Pons (tissue), 1 donor: ENCODE results near the gene C17orf107.

ENCODE experiments used
- DNase-seq: peaks from one replicate; pipeline ENCODE4 v3.0.0-alpha.2; 2016; ENCODE audit warnings: low spot score

C17orf107 gene

DNA sequence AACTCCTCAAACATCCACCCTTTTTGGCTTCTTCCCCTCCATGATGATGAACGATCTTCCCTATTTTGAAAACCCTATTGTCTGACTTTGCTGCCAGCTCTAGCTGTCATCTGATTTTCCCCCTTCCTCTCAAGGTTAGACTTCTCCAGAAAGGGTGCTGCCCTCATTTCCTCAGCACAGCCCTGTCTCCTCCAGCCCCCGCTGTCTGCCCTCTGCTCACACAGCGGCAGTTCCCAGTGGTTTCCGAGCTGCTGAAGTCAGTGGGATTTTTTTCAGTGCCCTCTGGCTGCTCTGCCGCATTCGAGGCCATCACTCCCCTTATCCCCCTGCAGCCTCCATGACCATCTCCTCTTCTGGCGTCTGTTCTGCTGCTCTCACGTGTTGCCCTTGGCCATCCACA lies 26.6 kb upstream of the C17orf107 start:
- DNase-seq: peak; percentile 87

DNA sequence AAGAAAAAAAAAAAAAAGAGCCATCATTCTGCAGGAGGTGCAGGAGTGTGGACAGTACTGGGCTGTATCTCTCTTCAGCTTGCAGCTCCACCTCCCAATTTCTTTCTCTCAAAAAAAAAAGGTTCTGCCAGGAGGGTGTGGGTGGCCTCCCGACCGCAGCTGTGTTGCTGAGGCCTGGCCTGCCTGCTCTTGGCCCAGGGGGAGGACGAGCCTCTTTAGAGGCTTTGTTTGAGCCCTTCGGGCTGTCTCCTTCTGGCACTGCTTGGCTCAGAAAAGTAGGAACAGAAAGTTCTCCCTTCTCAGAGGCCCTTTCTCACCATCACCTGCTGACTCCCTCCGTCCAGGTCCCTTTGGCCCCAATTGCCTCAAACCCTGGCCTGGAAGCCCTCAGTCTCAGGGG lies 22.2 kb upstream of the C17orf107 start:
- DNase-seq: peak; percentile 87

DNA sequence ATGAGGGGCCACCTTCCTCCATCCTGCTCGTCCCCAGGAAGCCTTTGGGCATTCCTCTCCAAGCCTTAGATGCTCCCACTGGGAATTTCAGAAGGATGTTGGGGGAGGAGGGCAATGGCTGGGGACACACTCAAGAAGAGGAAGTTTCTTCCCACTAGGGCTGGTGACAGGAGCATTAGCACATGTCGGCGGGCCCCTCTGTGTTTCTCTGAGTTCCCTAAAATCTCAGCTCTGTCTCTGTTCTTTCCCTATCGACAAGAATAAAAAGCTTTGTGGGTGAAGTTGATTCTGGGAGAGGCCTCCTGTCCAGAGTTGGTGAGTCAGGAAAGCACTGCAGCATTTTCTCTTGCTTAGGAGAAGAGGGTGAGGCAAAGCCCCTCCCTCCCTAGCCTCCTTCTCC lies 19.7 kb upstream of the C17orf107 start:
- no peak for DNase-seq

DNA sequence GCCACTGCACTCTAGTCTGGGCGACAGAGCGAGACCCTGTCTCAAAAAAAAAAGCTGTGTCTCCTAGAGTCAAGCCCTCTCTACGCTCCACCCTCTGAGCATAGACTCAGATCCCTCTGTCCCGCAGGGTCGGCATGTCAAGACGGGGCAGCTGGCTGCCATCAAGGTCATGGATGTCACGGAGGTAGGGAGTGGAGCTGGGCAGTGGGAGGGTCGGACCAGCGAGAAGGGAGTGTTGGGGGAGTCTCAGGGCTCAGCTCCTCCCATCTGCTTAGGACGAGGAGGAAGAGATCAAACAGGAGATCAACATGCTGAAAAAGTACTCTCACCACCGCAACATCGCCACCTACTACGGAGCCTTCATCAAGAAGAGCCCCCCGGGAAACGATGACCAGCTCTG lies 18.5 kb upstream of the C17orf107 start:
- no peak for DNase-seq

DNA sequence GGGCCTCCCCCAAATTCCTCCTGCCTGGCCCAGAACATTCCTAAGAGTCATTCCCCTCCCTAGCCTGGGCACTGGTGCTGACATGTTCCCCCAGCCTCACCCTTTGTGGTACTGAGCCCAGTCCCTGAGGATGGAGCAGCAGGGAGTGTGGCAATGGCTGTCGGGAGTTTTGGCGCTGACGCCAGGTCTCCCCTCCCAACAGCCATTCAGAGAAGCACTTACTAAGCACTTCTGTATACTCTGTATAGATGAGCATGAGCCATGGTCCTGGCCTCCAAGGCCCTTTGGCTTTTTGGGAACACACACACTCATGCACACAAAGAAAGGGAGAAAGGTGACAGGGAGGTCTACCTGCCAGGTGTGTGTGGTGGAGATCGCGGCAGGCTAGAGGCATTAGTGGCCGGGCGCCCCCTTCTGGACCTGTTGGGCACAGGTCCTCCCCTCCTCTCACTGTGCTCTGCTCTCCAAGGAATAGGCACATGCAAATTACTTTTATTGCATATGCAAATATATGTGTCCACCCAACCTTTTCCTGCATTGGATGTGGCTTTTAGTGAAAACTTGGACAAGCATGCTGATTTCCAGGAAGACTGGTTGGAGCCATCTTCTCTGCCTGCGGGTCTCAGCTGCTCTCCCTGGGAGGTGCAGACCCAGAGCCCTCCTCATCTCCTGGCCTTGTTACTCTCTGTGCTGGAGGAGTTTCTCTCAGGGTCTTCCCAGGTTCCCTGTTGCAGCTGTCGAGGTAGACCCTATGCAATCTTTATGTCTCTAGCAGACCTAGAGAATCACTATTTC lies 17.4 kb upstream of the C17orf107 start:
- DNase-seq: peak; percentile 76

DNA sequence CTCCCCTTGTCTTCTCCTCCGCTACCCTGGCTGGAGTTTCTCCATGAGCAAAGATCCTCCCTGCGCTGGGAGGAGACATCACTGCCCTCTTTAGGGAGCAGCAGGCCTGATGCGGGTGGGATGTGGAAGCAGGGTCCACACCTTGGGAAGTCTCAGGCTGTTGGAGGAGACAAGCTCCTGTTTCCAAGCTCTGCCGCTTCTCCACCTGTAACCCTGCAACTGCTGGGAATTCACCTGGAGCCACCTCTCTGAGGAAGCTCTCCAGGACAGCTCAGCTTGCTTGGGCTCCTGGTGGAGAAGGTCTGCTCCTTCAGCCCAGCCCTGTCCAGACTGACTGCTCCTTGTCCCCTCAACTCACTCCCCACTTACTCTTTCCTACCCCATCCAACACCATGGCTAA lies 14.8 kb upstream of the C17orf107 start:
- DNase-seq: no peak

DNA sequence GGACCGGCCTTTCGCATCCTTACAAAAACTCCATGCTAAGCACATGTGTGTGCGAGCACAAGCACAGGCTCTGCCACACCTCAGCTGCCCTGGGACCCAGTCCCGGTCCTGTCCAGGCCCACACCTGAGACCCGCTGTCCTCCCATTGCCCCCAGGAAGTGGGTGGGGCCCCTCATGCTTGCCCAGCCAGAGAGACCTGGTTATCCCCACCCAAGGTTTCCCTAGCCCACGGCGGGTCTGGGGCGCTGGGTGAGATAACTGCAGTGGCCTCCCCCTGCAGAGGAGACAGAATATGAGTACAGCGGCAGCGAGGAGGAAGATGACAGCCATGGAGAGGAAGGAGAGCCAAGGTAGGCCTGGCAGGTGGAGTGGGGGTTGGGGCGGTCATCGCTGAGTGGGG lies 12.5 kb upstream of the C17orf107 start:
- DNase-seq: no peak

DNA sequence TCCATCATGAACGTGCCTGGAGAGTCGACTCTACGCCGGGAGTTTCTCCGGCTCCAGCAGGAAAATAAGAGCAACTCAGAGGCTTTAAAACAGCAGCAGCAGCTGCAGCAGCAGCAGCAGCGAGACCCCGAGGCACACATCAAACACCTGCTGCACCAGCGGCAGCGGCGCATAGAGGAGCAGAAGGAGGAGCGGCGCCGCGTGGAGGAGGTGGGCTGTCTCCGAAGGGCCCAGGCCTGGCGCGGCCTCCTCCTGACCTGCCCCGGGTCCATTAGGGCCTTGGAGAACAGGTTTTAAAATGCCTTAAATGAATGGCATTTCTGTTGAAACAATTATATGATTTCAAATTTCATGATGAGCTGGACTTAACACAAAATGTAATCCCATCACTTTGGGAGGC lies 11.8 kb upstream of the C17orf107 start:
- no peak for DNase-seq

DNA sequence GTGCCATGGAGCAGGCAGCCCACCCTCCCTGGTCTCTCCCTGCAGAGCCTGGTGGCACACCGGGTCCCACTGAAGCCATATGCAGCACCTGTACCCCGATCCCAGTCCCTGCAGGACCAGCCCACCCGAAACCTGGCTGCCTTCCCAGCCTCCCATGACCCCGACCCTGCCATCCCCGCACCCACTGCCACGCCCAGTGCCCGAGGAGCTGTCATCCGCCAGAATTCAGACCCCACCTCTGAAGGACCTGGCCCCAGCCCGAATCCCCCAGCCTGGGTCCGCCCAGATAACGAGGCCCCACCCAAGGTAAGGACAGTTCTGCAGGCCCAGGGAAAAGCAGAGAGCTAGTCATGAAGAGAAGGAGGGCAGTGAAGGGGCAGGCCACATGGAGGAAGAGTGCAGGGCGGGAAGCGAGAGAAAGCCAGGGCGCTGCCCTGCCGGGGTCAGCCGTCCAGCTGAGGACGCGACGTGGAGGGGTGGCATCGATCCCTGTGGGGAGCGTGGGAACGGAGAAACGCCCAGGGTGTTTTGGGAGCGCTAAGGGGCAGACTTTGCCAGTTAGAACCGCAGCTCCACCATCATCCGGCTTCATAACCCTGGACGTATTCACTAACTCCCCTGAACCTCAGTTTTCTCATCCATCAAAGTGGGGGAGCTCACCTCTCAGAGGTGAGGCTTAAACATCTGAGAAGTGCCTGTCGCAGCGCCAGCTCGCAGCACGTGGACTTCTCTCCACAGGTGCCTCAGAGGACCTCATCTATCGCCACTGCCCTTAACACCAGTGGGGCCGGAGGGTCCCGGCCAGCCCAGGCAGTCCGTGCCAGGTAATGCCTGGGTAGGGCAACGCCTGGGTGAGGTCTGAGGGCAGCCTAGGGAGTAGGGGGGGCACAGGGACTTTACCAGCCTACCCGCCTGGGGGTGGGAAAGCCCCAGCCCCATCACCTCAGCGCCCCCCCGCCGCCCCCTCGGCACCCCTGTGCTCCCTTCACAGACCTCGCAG lies 7.6 kb upstream of the C17orf107 start:
- no peak for DNase-seq

DNA sequence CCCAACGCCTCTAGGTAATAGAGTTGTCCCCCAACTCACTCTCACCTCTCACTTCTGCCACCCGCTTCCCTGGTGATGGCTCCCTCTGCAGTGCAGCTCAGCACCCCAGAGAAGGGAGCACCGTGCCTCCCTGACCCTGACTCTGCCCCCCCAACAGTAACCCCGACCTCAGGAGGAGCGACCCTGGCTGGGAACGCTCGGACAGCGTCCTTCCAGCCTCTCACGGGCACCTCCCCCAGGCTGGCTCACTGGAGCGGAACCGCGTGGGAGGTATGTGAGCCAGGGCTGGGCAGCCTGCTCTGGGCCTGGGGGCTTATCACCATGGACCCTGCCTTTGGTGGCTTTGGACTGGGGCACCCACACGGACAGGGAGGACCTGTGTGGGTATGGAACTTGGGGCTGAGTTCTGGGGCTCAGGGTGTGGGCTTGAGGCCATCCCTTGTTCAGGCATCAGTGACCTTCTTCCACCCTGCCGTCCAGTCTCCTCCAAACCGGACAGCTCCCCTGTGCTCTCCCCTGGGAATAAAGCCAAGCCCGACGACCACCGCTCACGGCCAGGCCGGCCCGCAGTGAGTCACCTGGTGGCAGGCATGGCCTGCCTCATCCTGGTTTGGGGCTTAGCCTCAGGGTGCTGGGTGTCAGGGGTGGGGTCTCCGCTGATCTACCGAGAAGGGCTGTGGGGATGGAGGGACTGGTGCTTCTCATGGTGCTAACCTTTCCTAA lies 6.7 kb upstream of the C17orf107 start:
- DNase-seq: no peak

DNA sequence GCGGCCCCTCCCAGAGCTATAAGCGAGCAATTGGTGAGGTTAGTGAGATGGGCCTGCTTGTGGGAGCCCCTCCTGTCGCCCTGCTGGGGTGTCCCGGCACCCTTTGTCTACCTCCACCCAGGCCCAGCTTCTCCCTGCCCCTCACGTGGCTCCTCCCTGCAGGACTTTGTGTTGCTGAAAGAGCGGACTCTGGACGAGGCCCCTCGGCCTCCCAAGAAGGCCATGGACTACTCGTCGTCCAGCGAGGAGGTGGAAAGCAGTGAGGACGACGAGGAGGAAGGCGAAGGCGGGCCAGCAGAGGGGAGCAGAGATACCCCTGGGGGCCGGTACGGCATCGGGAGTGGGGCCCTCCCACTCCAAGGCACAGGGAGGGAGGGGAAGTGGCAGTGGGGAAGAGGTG lies 6.1 kb upstream of the C17orf107 start:
- DNase-seq: no peak

DNA sequence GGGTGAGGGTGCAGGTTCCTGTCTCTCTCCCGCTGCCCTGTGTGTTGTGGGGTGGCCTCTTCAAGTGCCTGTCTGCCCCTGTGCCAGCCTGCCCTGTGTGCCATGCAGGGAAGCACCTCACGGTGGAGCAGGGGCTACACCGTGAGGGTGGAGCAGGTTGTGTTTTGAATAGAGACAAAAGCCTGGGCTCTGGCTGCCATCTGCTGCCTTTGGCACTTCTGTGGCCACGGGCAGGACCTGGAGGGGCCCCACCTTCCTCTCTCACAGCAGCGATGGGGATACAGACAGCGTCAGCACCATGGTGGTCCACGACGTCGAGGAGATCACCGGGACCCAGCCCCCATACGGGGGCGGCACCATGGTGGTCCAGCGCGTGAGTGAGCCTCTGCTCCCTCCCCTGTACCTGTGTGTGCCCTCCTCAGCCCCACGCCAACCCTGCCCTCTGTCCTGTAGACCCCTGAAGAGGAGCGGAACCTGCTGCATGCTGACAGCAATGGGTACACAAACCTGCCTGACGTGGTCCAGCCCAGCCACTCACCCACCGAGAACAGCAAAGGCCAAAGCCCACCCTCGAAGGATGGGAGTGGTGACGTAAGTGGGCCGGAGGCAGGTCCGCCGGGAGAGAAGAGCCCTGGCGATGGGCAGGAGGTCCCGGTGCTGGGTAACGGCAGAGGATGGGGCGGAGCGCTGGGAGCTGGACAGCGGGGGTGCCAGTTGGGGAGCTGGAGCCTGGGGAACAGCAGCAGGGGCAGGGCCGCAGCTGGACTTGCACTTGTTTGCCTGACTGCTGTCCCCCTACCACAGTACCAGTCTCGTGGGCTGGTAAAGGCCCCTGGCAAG lies 5.4 kb upstream of the C17orf107 start:
- no peak for DNase-seq

DNA sequence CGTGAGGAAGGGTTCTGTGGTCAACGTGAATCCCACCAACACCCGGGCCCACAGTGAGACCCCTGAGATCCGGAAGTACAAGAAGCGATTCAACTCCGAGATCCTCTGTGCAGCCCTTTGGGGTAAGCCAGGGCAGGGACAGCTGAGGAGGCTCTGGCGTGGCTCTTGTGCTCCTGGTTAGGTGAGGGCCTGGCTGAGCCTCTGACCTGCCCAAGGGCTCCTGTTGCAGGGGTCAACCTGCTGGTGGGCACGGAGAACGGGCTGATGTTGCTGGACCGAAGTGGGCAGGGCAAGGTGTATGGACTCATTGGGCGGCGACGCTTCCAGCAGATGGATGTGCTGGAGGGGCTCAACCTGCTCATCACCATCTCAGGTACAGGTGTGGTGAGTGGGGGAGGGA lies 4.2 kb upstream of the C17orf107 start:
- DNase-seq: no peak

DNA sequence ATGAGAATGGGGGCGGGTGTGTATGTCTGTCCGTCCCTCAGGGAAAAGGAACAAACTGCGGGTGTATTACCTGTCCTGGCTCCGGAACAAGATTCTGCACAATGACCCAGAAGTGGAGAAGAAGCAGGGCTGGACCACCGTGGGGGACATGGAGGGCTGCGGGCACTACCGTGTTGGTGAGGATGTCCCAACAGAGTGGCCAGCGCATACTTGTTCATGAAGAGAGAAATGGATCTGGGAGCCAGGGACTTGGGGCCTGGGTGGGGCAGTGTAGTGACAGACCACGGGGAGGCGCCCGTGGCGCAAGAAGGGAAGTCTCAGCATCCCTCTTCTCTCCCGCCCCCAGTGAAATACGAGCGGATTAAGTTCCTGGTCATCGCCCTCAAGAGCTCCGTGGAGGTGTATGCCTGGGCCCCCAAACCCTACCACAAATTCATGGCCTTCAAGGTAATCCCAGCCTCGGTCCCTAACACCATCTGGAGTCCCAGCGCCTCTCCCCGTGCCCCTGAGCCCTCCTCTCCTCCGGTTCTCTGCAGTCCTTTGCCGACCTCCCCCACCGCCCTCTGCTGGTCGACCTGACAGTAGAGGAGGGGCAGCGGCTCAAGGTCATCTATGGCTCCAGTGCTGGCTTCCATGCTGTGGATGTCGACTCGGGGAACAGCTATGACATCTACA lies 3.5 kb upstream of the C17orf107 start:
- DNase-seq: no peak

DNA sequence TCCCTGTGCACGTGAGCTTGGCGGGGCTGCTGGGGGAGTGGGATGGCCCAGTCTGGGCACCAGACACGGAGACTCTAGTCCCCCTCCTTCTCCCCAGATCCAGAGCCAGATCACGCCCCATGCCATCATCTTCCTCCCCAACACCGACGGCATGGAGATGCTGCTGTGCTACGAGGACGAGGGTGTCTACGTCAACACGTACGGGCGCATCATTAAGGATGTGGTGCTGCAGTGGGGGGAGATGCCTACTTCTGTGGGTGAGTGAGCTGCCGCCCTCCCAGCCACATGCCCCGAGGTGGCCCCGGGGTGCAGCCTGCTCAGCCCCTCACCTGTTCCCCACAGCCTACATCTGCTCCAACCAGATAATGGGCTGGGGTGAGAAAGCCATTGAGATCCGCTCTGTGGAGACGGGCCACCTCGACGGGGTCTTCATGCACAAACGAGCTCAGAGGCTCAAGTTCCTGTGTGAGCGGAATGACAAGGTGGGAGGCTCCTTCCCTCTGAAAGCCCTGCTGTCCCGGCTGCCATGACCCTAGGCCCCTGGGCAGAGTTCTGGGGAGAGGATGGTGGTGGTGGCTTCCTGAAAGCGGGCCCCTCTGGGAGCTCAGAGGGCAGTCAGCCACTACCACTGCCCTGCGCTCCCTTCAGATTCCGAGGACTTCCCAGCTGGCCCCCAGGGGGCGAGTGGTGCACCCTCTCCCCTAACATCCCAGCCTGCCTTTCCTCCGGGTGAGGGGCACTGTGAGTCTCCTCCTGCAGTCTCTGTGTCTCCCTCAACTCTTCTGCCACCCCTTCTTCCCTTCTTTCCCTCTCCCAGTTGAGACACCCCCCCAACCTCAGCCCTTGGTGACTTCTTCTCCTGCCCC lies 2.8 kb upstream of the C17orf107 start:
- no peak for DNase-seq

DNA sequence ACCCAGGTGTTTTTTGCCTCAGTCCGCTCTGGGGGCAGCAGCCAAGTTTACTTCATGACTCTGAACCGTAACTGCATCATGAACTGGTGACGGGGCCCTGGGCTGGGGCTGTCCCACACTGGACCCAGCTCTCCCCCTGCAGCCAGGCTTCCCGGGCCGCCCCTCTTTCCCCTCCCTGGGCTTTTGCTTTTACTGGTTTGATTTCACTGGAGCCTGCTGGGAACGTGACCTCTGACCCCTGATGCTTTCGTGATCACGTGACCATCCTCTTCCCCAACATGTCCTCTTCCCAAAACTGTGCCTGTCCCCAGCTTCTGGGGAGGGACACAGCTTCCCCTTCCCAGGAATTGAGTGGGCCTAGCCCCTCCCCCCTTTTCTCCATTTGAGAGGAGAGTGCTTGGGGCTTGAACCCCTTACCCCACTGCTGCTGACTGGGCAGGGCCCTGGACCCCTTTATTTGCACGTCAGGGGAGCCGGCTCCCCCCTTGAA lies 2.1 kb upstream of the C17orf107 start:
- DNase-seq: no peak

DNA sequence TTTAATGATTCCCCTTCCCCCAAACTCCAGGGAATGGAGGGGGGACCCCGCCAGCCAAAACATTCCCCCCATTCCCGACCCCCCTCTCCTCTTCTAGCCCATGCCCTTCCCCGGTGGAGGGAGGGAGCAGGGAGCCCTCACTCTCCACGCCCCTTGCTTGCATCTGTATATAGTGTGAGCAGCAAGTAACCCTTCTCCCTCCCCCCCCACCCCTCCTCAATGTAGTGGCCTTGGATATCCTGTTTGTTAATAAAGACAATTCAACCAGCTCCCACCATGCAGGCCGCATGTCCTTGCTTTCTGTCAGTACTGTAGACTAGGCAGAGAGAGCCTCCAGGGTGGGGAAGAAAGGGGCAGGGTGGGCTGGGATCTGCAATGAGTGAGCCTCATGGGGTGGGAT lies 1.6 kb upstream of the C17orf107 start:
- DNase-seq: no peak

DNA sequence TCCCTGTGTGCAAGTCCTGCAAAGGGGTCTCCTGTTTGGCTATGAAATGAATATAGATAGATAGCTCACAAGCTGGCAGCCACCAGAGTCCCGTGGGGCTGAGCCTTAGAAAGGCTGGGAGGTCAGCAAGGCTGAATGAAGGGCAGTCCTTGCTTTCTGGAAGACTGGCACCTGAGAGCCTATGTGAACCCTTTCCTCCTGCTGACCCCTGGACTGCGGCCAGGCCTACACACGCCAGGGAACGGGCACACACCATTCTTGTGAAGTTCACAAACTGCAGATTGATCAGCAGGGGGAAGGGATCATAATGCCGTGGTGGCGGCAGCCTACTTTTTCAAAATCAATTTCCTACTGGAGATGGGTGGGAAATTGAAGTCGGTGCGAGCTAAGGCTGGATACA lies 985 bp upstream of the C17orf107 start:
- no peak for DNase-seq

DNA sequence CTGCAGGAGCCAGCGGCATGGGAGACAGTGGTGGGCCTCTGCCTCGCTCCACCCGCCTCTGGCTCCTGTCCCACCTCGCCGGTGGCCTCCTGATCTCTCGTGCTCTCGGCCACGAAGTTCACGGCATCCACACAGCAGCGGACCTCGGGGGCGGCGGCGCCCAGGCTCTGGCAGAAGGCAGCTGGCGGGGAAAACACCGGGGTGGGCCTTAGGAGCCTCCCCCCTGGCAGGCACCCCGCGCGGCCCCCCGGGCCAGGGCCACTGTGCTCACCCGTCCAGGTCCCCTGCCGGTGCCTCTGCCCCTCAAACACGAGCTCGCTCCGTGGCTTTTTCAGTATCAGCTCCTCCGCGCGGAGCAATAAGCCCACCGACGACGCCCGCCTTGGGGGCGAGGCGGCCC lies 409 bp upstream of the C17orf107 start:
- no peak for DNase-seq
